ENCODE results near the gene MYBPC3.

DNA sequence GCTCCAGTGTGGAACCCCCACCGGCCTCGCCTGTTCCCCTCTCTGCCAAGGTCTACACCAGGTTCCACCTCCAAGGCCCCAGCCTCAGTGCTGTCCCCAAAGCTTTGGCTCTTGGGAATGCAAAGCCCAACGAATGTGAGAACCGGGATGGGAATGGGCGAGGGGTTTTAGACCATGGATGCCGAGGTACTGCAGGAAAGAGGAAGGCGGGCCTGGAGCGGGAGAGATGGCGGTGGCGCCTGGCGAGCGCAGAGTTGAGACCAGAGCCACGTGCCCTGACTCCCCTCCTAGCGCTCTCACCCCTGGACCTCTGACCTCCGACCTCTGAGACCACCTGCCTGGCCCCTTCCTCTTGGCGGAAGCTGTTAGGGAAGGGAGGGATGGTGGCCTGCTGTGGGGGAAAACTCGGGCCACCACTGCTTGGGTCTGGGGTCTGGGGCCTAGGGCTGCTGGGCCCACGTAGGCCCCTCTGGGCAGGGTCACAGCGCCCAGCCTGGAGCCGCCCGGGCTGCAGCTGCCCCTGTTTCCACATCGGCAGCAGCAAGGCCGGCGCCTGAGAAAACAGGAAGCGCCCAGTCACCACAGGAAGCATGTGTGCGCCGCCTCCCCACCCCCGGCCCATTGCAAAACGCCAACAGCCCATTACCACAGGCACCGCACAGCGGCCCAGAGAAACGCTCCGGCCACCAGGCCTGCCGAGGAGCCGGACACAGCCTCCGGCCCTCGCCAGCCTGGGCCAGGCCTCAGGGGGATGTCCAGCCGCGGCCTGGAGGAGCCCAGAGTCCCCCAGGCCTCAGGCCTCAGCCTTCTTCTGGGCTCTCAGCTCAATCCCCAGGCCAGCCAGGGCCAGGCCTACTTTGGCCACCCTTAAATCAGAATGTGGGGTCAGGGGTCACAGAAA lies 42.1 kb upstream of the MYBPC3 start:
- TF ChIP-seq CTCF (IDR thresholded peaks at IDR 0.05; ENCODE audit: borderline replicate concordance, extremely low read depth, low read length, poor library complexity, severe bottlenecking) (no peak), EZH2 (IDR thresholded peaks at IDR 0.05; ENCODE audit: borderline replicate concordance, low read depth, low read length, severe bottlenecking) (no peak)

Data from DND-41 (cell line).